HCT116 (cell line): ENCODE data around the gene P3H3. TPM values are rescaled to one million over a fixed set of nuclear protein-coding genes. Genes with fewer than 3 reads are reported as not detected.

ENCODE experiments used
- ATAC-seq: fragments of 200-7000 bp; cut with Tn5 transposase; 2 replicates; pipeline ENCODE4 v1.9.1; 2020; ENCODE audit warnings: mild to moderate bottlenecking, moderate library complexity
- BruUV-seq: library from RNA; stranded (reverse); fragments of 400-500 nt; replicated peaks from 2 replicates; lab custom pipeline; 2021; lab: Mats Ljungman, UMichigan
- CTCF ChIA-PET: fragments of 300-600 bp; sonication (Branson Sonifier 250); formaldehyde crosslinking; loops from one replicate; lab custom pipeline; 2021; ENCODE audit warnings: antibody characterized with exemption; lab: Charles Lee
- POLR2A ChIA-PET: fragments of 300-600, 350-600 bp; sonication (Branson Sonifier 250); formaldehyde crosslinking; loops from one replicate; lab custom pipeline; 2021; ENCODE audit warnings: antibody characterized with exemption; lab: Charles Lee
- RAD21 ChIA-PET, 2 experiments: fragments of 300-600 bp; sonication (Branson Sonifier 250); formaldehyde crosslinking; loops; one replicate each; lab custom pipeline; 2023; ENCODE audit warnings: low total read pairs in 2 of 2; ENCODE audit not compliant: uncharacterized antibody in 2 of 2, unreplicated experiment in 2 of 2, low non-redundant PET in 1 of 2; lab: Charles Lee
- DNase-seq: peaks from one replicate; pipeline ENCODE4 v3.0.0-alpha.2; 2010; ENCODE audit warnings: low read depth, low spot score
- H2AFZ ChIP-seq: fragments of 200-600 bp; shearing (Covaris generic), sonication (generic); 2 replicates; pipeline ENCODE4 v1.6.1; 2017; ENCODE audit warnings: low read depth, mixed run types, mixed read lengths, antibody characterized with exemption, low read length; ENCODE audit not compliant: poor library complexity, severe bottlenecking
- H3K27ac ChIP-seq: 2 replicates; pipeline ENCODE4 v1.5.1; 2012; ENCODE audit warnings: low read depth, low read length
- H3K27me3 ChIP-seq: fragments of 200-600 bp; sonication (generic); 2 replicates; pipeline ENCODE4 v1.6.1; 2016; ENCODE audit warnings: mixed run types, low read length, mixed read lengths; ENCODE audit not compliant: insufficient read depth
- H3K36me3 ChIP-seq, 2 experiments: fragments of 200-500 bp in 1 of 2; fragments of 200-600 bp in 1 of 2; sonication (Bioruptor generic) in 1 of 2; sonication (generic) in 1 of 2; 2 replicates each; pipeline versions ENCODE4 v1.5.1 to v1.6.1; 2014 to 2016; ENCODE audit warnings: low read length in 2 of 2, inconsistent platforms in 1 of 2, mixed read lengths in 1 of 2, mixed run types in 1 of 2; ENCODE audit not compliant: insufficient read depth in 2 of 2, control insufficient read depth in 1 of 2
- H3K4me1 ChIP-seq, 2 experiments: fragments of 200-600 bp in 1 of 2; sonication (generic) in 1 of 2; 2 replicates each; pipeline versions ENCODE4 v1.5.1 to v1.6.1; 2012 to 2017; ENCODE audit warnings: low read length in 2 of 2, inconsistent platforms in 1 of 2, mild to moderate bottlenecking in 1 of 2, mixed read lengths in 1 of 2, mixed run types in 1 of 2, moderate library complexity in 1 of 2; ENCODE audit not compliant: insufficient read depth in 2 of 2, control insufficient read depth in 1 of 2
- H3K4me2 ChIP-seq: fragments of 200-600 bp; sonication (generic); 2 replicates; pipeline ENCODE4 v1.6.1; 2017; ENCODE audit warnings: mixed run types, low read length, mixed read lengths
- H3K4me3 ChIP-seq, 2 experiments: fragments of 200-600 bp in 1 of 2; sonication (generic) in 1 of 2; replicated peaks in 1 of 2; 2 replicates each; pipeline ENCODE4 v1.5.1; 2011 to 2016; ENCODE audit warnings: low read length in 2 of 2, control low read depth in 1 of 2, low read depth in 1 of 2, mild to moderate bottlenecking in 1 of 2, mixed read lengths in 1 of 2, mixed run types in 1 of 2
- H3K79me2 ChIP-seq: fragments of 200-600 bp; sonication (generic); 2 replicates; pipeline ENCODE4 v1.6.1; 2017; ENCODE audit warnings: mild to moderate bottlenecking, mixed run types, low read length, moderate library complexity, mixed read lengths; ENCODE audit not compliant: insufficient read depth
- H3K9ac ChIP-seq: fragments of 200-600 bp; sonication (generic); 2 replicates; pipeline ENCODE4 v1.6.1; 2016; ENCODE audit warnings: low read length, mixed read lengths
- H3K9me2 ChIP-seq: fragments of 200-600 bp; sonication (generic), shearing (Covaris generic); 2 replicates; pipeline ENCODE4 v1.6.1; 2017; ENCODE audit warnings: mixed run types, mild to moderate bottlenecking, moderate library complexity; ENCODE audit not compliant: insufficient read depth
- H3K9me3 ChIP-seq, 2 experiments: fragments of 200-500 bp in 1 of 2; fragments of 200-600 bp in 1 of 2; sonication (Bioruptor generic) in 1 of 2; sonication (generic) in 1 of 2; 2 replicates each; pipeline ENCODE4 v1.6.1; 2014 to 2017; ENCODE audit warnings: low read length in 2 of 2, mixed read lengths in 2 of 2, inconsistent platforms in 1 of 2, low read depth in 1 of 2, mild to moderate bottlenecking in 1 of 2, mixed run types in 1 of 2, moderate library complexity in 1 of 2; ENCODE audit not compliant: control insufficient read depth in 1 of 2, insufficient read depth in 1 of 2
- H4K20me1 ChIP-seq: fragments of 200-600 bp; sonication (generic), shearing (Covaris generic); 2 replicates; pipeline ENCODE4 v1.6.1; 2017; ENCODE audit warnings: mixed run types, mild to moderate bottlenecking, moderate library complexity; ENCODE audit not compliant: insufficient read depth
- ATF3 ChIP-seq: IDR thresholded peaks from 2 replicates; pipeline ENCODE4 v1.6.1; 2012
- CEBPB ChIP-seq: IDR thresholded peaks from 2 replicates; pipeline ENCODE4 v1.6.1; 2012; ENCODE audit warnings: low read depth
- ELF1 ChIP-seq: IDR thresholded peaks from 2 replicates; pipeline ENCODE4 v1.6.1; 2012; ENCODE audit warnings: low read depth, borderline replicate concordance
- EZH2phosphoT487 ChIP-seq: fragments of 200-600 bp; IDR thresholded peaks from 2 replicates; pipeline ENCODE4 v1.6.1; 2018; ENCODE audit warnings: antibody characterized with exemption, borderline replicate concordance
- MAX ChIP-seq: IDR thresholded peaks from 2 replicates; pipeline ENCODE4 v1.6.1; 2012
- POLR2A ChIP-seq: IDR thresholded peaks from 2 replicates; pipeline ENCODE4 v1.7.0; 2011; ENCODE audit warnings: borderline replicate concordance; ENCODE audit not compliant: insufficient read depth, insufficient read length; ENCODE audit errors: extremely low read depth
- REST ChIP-seq: IDR thresholded peaks from 2 replicates; pipeline ENCODE4 v1.6.1; 2012; ENCODE audit warnings: low read depth
- SIN3A ChIP-seq: IDR thresholded peaks from 2 replicates; pipeline ENCODE4 v1.6.1; 2012; ENCODE audit warnings: low read depth
- SP1 ChIP-seq: IDR thresholded peaks from 2 replicates; pipeline ENCODE4 v1.6.1; 2012; ENCODE audit warnings: low read depth
- TCF7L2 ChIP-seq: IDR thresholded peaks from 2 replicates; pipeline ENCODE4 v1.7.0; 2011; ENCODE audit warnings: borderline replicate concordance, inconsistent platforms; ENCODE audit not compliant: insufficient read depth, insufficient read length; ENCODE audit errors: extremely low read depth
- YY1 ChIP-seq: IDR thresholded peaks from 2 replicates; pipeline ENCODE4 v1.6.1; 2011; ENCODE audit warnings: low read length, low read depth, moderate library complexity, mild to moderate bottlenecking; ENCODE audit not compliant: insufficient replicate concordance; ENCODE audit errors: extremely low read depth
- ZBTB33 ChIP-seq: IDR thresholded peaks from 2 replicates; pipeline ENCODE4 v1.6.1; 2011; ENCODE audit warnings: mild to moderate bottlenecking, low read length, moderate library complexity; ENCODE audit not compliant: insufficient replicate concordance; ENCODE audit errors: extremely low read depth
- ZFX ChIP-seq: fragments of 450-650 bp; IDR thresholded peaks from 2 replicates; pipeline ENCODE4 v1.6.1; 2017
- ZNF274 ChIP-seq: fragments of 200-500 bp; sonication (Bioruptor generic); IDR thresholded peaks from 2 replicates; pipeline ENCODE4 v1.6.1; 2014; ENCODE audit warnings: mild to moderate bottlenecking, low read depth, low read length, inconsistent platforms
- intact Hi-C: fragments of 100-400 bp; cut with micrococcal nuclease; formaldehyde crosslinking; loops from 2 replicates; pipeline ENCODE4 v1.10.0; 2022
- total RNA-seq: library from RNA; stranded (reverse); gene quantifications from one replicate; pipeline ENCODE4 v1.2.1, GENCODE V29; 2021; ENCODE audit not compliant: unreplicated experiment

Gene P3H3
- total RNA-seq, 1 experiment from 2014 or later = 32.2 TPM

GRCh38 chr12:6853626-6854025, 25.4 kb downstream of the P3H3 start:
- ChIA-PET CTCF (interaction anchor here (2.6 to 3.4 kb wide), 4 partner anchors 19 to 100 kb away, joined by 10 to 38 read pairs (median 24); partner anchors contain the start of genes MLF2 and SPSB2), POLR2A (interaction anchor here (8.9 kb wide), 1 partner anchor 15 kb away, joined by 186 read pairs; the partner anchor contains the start of genes SPSB2 and TPI1), RAD21 (no interaction called here)
- Histone ChIP-seq H3K9me2 (no peaks in the 10 kb centered on the region), H3K27ac (peak overlapping the region; percentile 65), H3K79me2 (peaks cover 49% of the 10 kb centered on the region), H3K27me3 (no peaks in the 10 kb centered on the region), H3K4me1 (peaks cover 15 to 31% of the 10 kb centered on the region in 2 experiments), H3K9ac (peak overlapping the region; percentile 89), H4K20me1 (no peaks in the 10 kb centered on the region), H3K9me3 (no peaks in the 10 kb centered on the region), H3K36me3 (peaks cover 31 to 55% of the 10 kb centered on the region in 2 experiments; a peak in 3 of 4 replicates)
- DNase-seq = no peak
- intact Hi-C loops = loop anchor here (5.0 kb wide), 1 partner anchor 246 kb away; the partner anchor contains the start of gene CHD4
- TF ChIP-seq EZH2phosphoT487 = no peak
- TF ChIP-seq ELF1 = no peak
- TF ChIP-seq REST = no peak
- TF ChIP-seq SP1 = no peak
- no peak for TF ChIP-seq POLR2A
- no peak for TF ChIP-seq MAX
- TF ChIP-seq CEBPB = no peak
- no peak for TF ChIP-seq ZNF274
- TF ChIP-seq ZBTB33 = no peak
- no peak for TF ChIP-seq TCF7L2
- no peak for TF ChIP-seq YY1
- TF ChIP-seq ATF3 = no peak
- TF ChIP-seq SIN3A = no peak
- no peak for TF ChIP-seq ZFX
- TF ChIP-seq, all 23 proteins: peak for 0
- ATAC-seq = no peak
- no TSS peak for BruUV-seq
- peak overlapping the region; percentile 67 to 94 for H3K4me3 ChIP-seq
- H3K4me2 ChIP-seq = peak overlapping the region; percentile 100
- no peak overlapping the region for H2AFZ ChIP-seq
